Mesenchymal stem cell (in vitro differentiated cells and primary cell): Measurements from ENCODE around the gene KPNA2.
A peak's percentile ranks its signal among the peaks of the same experiment; 100 is the strongest.
"Not testable (repeated sequence)": the region's sequence is repeated elsewhere in the genome, so short reads cannot be mapped to it uniquely, and the experiment has no call there.

Source experiments
- DNase-seq: peaks from one replicate; pipeline ENCODE4 v3.0.0-alpha.2; 2013
- H2AFZ ChIP-seq: one replicate; pipeline ENCODE4 v1.6.1; 2013; ENCODE audit warnings: low read depth, mild to moderate bottlenecking, control low read depth, inconsistent platforms, low read length, moderate library complexity
- H2AK5ac ChIP-seq: 2 replicates; pipeline ENCODE4 v1.6.1; 2013; ENCODE audit warnings: low read length, moderate library complexity, mild to moderate bottlenecking, inconsistent platforms; ENCODE audit not compliant: severe bottlenecking
- H2BK120ac ChIP-seq: one replicate; pipeline ENCODE4 v1.6.1; 2013; ENCODE audit warnings: low read depth, mild to moderate bottlenecking, inconsistent platforms, low read length, moderate library complexity
- H2BK12ac ChIP-seq, 2 experiments: one replicate each; pipeline ENCODE4 v1.6.1; 2013; ENCODE audit warnings: inconsistent platforms in 2 of 2, low read length in 2 of 2, mild to moderate bottlenecking in 2 of 2, moderate library complexity in 2 of 2, control low read depth in 1 of 2
- H2BK15ac ChIP-seq: one replicate; pipeline ENCODE4 v1.6.1; 2013; ENCODE audit warnings: mild to moderate bottlenecking, low read depth, inconsistent platforms; ENCODE audit not compliant: poor library complexity, severe bottlenecking
- H2BK5ac ChIP-seq: 2 replicates; pipeline ENCODE4 v1.6.1; 2013; ENCODE audit warnings: low read depth, mild to moderate bottlenecking, low read length, control low read depth, inconsistent platforms; ENCODE audit not compliant: poor library complexity, severe bottlenecking
- H3K14ac ChIP-seq, 2 experiments: one replicate each; pipeline ENCODE4 v1.6.1; 2013; ENCODE audit warnings: inconsistent platforms in 2 of 2, low read length in 2 of 2, control low read depth in 1 of 2, mild to moderate bottlenecking in 1 of 2, moderate library complexity in 1 of 2
- H3K18ac ChIP-seq, 2 experiments: one replicate each; pipeline ENCODE4 v1.6.1; 2013; ENCODE audit warnings: inconsistent platforms in 2 of 2, low read length in 2 of 2, control low read depth in 1 of 2, low read depth in 1 of 2, mild to moderate bottlenecking in 1 of 2
- H3K23ac ChIP-seq, 2 experiments: one replicate each; pipeline ENCODE4 v1.6.1; 2013; ENCODE audit warnings: inconsistent platforms in 2 of 2, low read length in 2 of 2, mild to moderate bottlenecking in 2 of 2, moderate library complexity in 2 of 2, control low read depth in 1 of 2
- H3K27ac ChIP-seq: 2 replicates; pipeline ENCODE4 v1.5.1; 2013; ENCODE audit warnings: mild to moderate bottlenecking, moderate library complexity, low read length, control low read depth, inconsistent platforms; ENCODE audit not compliant: poor library complexity, severe bottlenecking
- H3K27me3 ChIP-seq, 2 experiments: 2 replicates each; pipeline versions ENCODE4 v1.6.1 to v1.7.0; 2013; ENCODE audit warnings: low read length in 2 of 2, mild to moderate bottlenecking in 2 of 2, moderate library complexity in 2 of 2, control low read depth in 1 of 2, inconsistent platforms in 1 of 2; ENCODE audit not compliant: control insufficient read depth in 1 of 2, insufficient read depth in 1 of 2
- H3K36me3 ChIP-seq, 2 experiments: 2 replicates each; pipeline versions ENCODE4 v1.6.1 to v1.7.0; 2013; ENCODE audit warnings: low read length in 2 of 2, control low read depth in 1 of 2, inconsistent platforms in 1 of 2, low read depth in 1 of 2, mild to moderate bottlenecking in 1 of 2; ENCODE audit not compliant: insufficient read depth in 2 of 2, control insufficient read depth in 1 of 2
- H3K4ac ChIP-seq, 2 experiments: one replicate each; pipeline ENCODE4 v1.6.1; 2013; ENCODE audit warnings: inconsistent platforms in 2 of 2, low read length in 2 of 2, mild to moderate bottlenecking in 2 of 2, moderate library complexity in 2 of 2, control low read depth in 1 of 2, low read depth in 1 of 2
- H3K4me1 ChIP-seq: 2 replicates; pipeline ENCODE4 v1.6.1; 2013; ENCODE audit warnings: low read depth, low read length, control low read depth; ENCODE audit not compliant: control insufficient read depth, insufficient read depth
- H3K4me2 ChIP-seq: 2 replicates; pipeline ENCODE4 v1.6.1; 2013; ENCODE audit warnings: low read length, mild to moderate bottlenecking, inconsistent platforms; ENCODE audit not compliant: poor library complexity, severe bottlenecking
- H3K4me3 ChIP-seq, 2 experiments: 2 replicates each; pipeline versions ENCODE4 v1.5.1 to v1.7.0; 2013; ENCODE audit warnings: low read length in 2 of 2, mild to moderate bottlenecking in 2 of 2, control low read depth in 1 of 2, low read depth in 1 of 2; ENCODE audit not compliant: insufficient read depth in 1 of 2
- H3K79me1 ChIP-seq: replicated peaks from 2 replicates; pipeline ENCODE4 v1.6.1; 2013; ENCODE audit warnings: mild to moderate bottlenecking, control low read depth, low read length, inconsistent platforms; ENCODE audit not compliant: poor library complexity, severe bottlenecking
- H3K9ac ChIP-seq: 2 replicates; pipeline ENCODE4 v1.7.0; 2013; ENCODE audit warnings: mild to moderate bottlenecking, low read length, moderate library complexity
- H3K9me3 ChIP-seq: 2 replicates; pipeline ENCODE4 v1.7.0; 2013; ENCODE audit warnings: mild to moderate bottlenecking, low read length; ENCODE audit not compliant: control insufficient read depth
- H4K8ac ChIP-seq: one replicate; pipeline ENCODE4 v1.6.1; 2013; ENCODE audit warnings: inconsistent platforms, mild to moderate bottlenecking, low read length, moderate library complexity
- H4K91ac ChIP-seq: one replicate; pipeline ENCODE4 v1.6.1; 2013; ENCODE audit warnings: mild to moderate bottlenecking, low read length, inconsistent platforms
- WGBS: methylation state at CpG from one replicate; pipeline ENCODE4 v1.1.7; 2013; ENCODE audit warnings: mixed read lengths; 5-methylcytosine and 5-hydroxymethylcytosine counted together

The KPNA2 gene

DNA sequence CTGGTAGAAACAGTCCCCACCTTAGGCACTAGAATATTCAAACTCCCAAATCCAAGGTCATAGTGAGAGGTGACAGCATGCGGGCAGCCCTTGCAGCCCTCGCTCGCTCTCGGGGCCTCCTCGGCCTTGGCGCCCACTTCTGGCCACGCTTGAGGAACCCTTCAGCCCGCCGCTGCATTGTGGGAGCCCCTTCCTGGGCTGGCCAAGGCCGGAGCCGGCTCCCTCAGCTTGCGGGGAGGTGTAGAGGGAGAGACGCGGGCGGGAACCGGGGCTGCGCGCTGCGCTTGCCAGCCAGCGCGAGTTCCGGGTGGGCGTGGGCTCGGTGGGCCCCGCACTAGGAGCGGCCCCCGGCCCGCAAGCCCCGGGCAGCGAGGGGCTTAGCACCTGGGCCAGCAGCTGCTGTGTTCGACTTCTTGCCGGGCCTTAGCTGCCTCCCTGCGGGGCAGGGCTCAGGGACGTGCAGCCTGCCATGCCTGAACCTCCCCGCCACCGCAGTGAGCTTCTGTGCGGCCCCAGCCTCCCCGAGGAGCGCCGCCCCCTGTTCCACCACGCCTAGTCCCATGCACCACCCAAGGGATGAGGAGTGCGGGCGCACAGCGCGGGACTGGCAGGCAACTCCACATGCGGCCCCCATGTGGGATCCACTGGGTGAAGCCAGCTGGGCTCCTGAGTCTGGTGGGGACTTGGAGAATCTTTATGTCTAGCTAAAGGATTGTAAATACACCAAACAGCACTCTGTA lies 45.0 kb downstream of the KPNA2 start:
- H4K91ac ChIP-seq, result peak overlapping the region; percentile 46
- no peak overlapping the region for H2BK15ac ChIP-seq

DNA sequence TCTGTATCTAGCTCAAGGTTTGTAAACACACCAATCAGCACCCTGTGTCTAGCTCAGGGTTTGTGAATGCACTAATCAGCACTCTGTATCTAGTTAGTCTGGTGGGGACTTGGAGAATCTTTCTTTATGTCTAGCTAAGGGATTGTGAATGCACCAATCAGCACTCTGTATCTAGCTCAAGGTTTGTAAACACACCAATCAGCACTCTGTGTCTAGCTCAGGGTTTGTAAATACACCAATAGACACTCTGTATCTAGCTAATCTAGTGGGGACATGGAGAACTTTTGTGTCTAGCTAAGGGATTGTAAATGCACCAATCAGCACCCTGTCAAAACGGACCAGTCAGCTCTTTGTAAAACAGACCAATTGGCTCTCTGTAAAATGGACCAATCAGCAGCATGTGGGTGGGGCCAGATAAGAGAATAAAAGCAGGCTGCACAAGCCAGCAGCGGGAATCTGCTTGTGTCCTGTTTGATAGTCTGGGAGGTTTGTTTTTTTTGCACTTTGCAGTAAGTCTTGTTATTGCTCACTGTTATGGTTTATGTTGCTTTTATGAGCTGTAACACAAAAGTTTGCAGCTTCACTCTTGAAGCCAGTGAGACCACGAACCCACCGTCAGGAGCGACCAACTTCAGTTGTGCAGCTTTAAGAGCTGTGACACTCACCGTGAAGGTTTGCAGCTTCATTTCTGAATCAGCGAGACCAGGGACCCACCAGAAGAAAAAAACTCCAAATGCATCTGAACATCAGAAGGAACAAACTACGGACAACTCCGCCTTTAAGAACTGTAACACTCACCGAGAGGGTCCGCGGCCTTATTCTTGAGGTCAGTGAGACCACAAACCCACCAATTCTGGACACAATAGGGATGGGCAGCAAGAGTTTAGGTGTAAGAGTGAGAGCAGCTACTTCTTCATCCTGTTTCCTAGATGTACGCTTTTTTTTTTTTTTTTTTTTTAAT lies 46.0 kb downstream of the KPNA2 start:
- not testable (repeated sequence) for H3K18ac ChIP-seq, H3K14ac ChIP-seq, H2BK120ac ChIP-seq, H3K36me3 ChIP-seq, H4K8ac ChIP-seq, H2AFZ ChIP-seq, H3K4me3 ChIP-seq, H3K4me2 ChIP-seq, H3K27me3 ChIP-seq, H3K4me1 ChIP-seq, H2BK5ac ChIP-seq, H3K9me3 ChIP-seq, H3K27ac ChIP-seq, H4K91ac ChIP-seq, DNase-seq, H3K4ac ChIP-seq, H2BK15ac ChIP-seq, H2BK12ac ChIP-seq, H2AK5ac ChIP-seq, H3K9ac ChIP-seq, H3K79me1 ChIP-seq, H3K23ac ChIP-seq
- 90% methylated on average over 12 of the region's 13 CpGs for WGBS

More for the DNA sequence above, 45.0 kb downstream of the KPNA2 start:
- Histone ChIP-seq H3K36me3 (no peaks in the 10 kb centered on the region), H3K9ac (no peak overlapping the region), H2BK120ac (no peak overlapping the region), H2AK5ac (no peak overlapping the region), H4K8ac (no peak overlapping the region), H2BK5ac (no peak overlapping the region), H3K79me1 (no peaks in the 10 kb centered on the region), H3K4ac (no peak overlapping the region), H3K4me3 (peak overlapping the region in 1 of 2 experiments; percentile 3), H3K27me3 (no peaks in the 10 kb centered on the region), H3K27ac (no peak overlapping the region), H3K4me1 (no peaks in the 10 kb centered on the region), H3K18ac (no peak overlapping the region), H2BK12ac (no peak overlapping the region), H3K4me2 (no peak overlapping the region), H3K9me3 (no peaks in the 10 kb centered on the region), H2AFZ (no peak overlapping the region), H3K23ac (no peak overlapping the region), H3K14ac (no peak overlapping the region)
- no peak for DNase-seq
- 98% methylated on average over 45 of the region's 46 CpGs for WGBS

DNA sequence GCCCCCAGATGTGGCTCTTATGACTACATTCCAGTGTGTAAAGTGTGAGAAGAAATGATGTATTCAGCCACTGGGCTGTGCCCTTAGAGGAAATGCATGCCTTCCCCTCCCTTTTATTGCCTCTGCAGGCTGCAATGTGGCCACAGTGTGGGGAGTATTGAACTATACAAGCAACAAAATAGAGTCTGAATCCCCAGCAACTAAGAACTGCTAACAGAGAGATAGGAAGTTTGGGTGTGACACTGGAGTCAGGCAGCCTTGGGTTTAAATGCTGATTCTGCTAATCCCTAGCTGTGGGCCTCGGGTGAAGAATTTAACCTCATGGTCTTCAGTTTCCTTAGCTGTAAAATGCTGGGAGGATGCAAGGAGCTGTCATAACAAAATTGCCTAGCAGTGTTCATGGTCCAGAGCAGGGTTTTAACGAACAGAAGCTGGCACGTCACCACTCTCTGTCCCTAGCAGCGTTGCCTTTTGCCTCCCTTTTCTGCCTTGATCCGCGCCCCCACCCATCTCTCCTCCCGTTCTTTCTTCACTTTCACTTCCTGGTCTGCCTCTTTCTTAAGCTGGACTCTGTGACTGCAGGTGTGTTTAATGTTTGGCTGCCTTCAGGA lies 50.3 kb downstream of the KPNA2 start:
- peak overlapping the region in 1 of 2 experiments; percentile 73 for H2BK12ac ChIP-seq
- H3K79me1 ChIP-seq, result no peaks in the 10 kb centered on the region
- no peaks in the 10 kb centered on the region for H3K4me1 ChIP-seq
- H2AFZ ChIP-seq, result no peak overlapping the region
- no peak overlapping the region for H2BK15ac ChIP-seq
- WGBS, result 69% methylated on average over 7 of the region's 7 CpGs
- H4K8ac ChIP-seq, result peak overlapping the region; percentile 37
- no peak overlapping the region for H3K4ac ChIP-seq
- no peak overlapping the region for H2AK5ac ChIP-seq
- no peaks in the 10 kb centered on the region for H3K9me3 ChIP-seq
- H3K4me2 ChIP-seq, result no peak overlapping the region
- no peak overlapping the region for H4K91ac ChIP-seq
- H2BK5ac ChIP-seq, result no peak overlapping the region
- peak overlapping the region; percentile 19 to 57 for H3K18ac ChIP-seq
- no peak overlapping the region for H3K14ac ChIP-seq
- no peak for DNase-seq
- no peak overlapping the region for H3K4me3 ChIP-seq
- no peaks in the 10 kb centered on the region for H3K36me3 ChIP-seq
- H3K27ac ChIP-seq, result no peak overlapping the region
- no peaks in the 10 kb centered on the region for H3K27me3 ChIP-seq
- no peak overlapping the region for H3K23ac ChIP-seq
- H2BK120ac ChIP-seq, result peak overlapping the region; percentile 58
- H3K9ac ChIP-seq, result no peak overlapping the region

DNA sequence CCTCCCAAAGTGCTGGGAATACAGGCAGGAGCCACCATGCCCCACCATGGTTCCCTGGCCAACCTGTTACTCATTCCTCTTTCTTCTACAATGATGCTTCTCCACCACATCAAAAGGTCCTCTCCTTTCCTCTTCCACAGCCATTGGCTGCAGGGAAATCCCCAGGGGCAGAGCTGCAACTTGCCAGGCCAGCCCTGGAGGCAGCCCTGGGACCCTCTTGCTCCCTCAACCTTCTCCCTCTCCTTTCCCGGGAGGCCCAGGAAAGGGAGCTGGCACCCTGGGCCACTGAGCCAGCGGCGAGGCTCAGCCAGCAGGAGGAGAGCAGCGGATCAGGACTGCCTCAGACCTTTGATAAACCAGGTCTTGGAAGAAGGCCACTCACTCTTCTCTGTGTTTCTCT lies 51.1 kb downstream of the KPNA2 start:
- not testable (repeated sequence) for H3K36me3 ChIP-seq, H3K4me1 ChIP-seq, H3K9ac ChIP-seq, H3K4me3 ChIP-seq, DNase-seq, H2AK5ac ChIP-seq, H3K27me3 ChIP-seq, H3K9me3 ChIP-seq, H2BK5ac ChIP-seq, H3K27ac ChIP-seq, H3K4me2 ChIP-seq, H3K14ac ChIP-seq, H2AFZ ChIP-seq, H3K23ac ChIP-seq, H3K79me1 ChIP-seq
- Histone ChIP-seq H2BK12ac (peak overlapping the region in 1 of 2 experiments; percentile 42), H2BK120ac (peak overlapping the region; percentile 79), H4K8ac (peak overlapping the region; percentile 64), H3K4ac (peak overlapping the region in 1 of 2 experiments; percentile 24), H4K91ac (peak overlapping the region; percentile 75), H3K18ac (peak overlapping the region; percentile 62 to 84), H2BK15ac (peak overlapping the region; percentile 52)
- 95% methylated on average over 4 of the region's 4 CpGs for WGBS
